MM.1S (cell line): Measurements from ENCODE around the gene NPS.

Source experiments
- DNase-seq: peaks from one replicate; pipeline ENCODE4 v3.0.0-alpha.2; 2015
- H2AFZ ChIP-seq: fragments of 300-600 bp; sonication (generic); 2 replicates; pipeline ENCODE4 v1.6.0; 2016; ENCODE audit warnings: antibody characterized with exemption, low read length
- H3F3A ChIP-seq: fragments of 300-600 bp; sonication (generic); 2 replicates; pipeline ENCODE4 v1.6.1; 2016; ENCODE audit warnings: mild to moderate bottlenecking, antibody characterized with exemption, low read length, moderate library complexity, mixed read lengths; ENCODE audit not compliant: insufficient read depth
- H3K27ac ChIP-seq: fragments of 300-600 bp; sonication (generic); 2 replicates; pipeline ENCODE4 v1.5.1; 2016; ENCODE audit warnings: mild to moderate bottlenecking, low read length
- H3K27me3 ChIP-seq: fragments of 300-600 bp; sonication (generic); replicated peaks from 2 replicates; pipeline ENCODE4 v1.6.0; 2016; ENCODE audit warnings: low read length; ENCODE audit not compliant: insufficient read depth
- H3K36me3 ChIP-seq: fragments of 300-600 bp; sonication (generic); replicated peaks from 2 replicates; pipeline ENCODE4 v1.6.1; 2016; ENCODE audit warnings: mild to moderate bottlenecking, low read length, mixed read lengths; ENCODE audit not compliant: insufficient read depth
- H3K4me1 ChIP-seq: fragments of 300-600 bp; sonication (generic); 2 replicates; pipeline ENCODE4 v1.6.1; 2016; ENCODE audit warnings: low read length, mixed read lengths
- H3K4me2 ChIP-seq: fragments of 300-600 bp; sonication (generic); 2 replicates; pipeline ENCODE4 v1.6.0; 2016; ENCODE audit warnings: low read depth, low read length
- H3K4me3 ChIP-seq: fragments of 300-600 bp; sonication (generic); 2 replicates; pipeline ENCODE4 v1.5.1; 2016; ENCODE audit warnings: low read length, mixed read lengths
- H3K79me2 ChIP-seq: fragments of 300-600 bp; sonication (generic); 2 replicates; pipeline ENCODE4 v1.6.1; 2016; ENCODE audit warnings: mixed run types, low read length, mixed read lengths
- H3K9ac ChIP-seq: fragments of 300-600 bp; sonication (generic); 2 replicates; pipeline ENCODE4 v1.6.1; 2016; ENCODE audit warnings: low read length, mixed read lengths
- H3K9me2 ChIP-seq: fragments of 300-600 bp; sonication (generic); replicated peaks from 2 replicates; pipeline ENCODE4 v1.6.1; 2016; ENCODE audit warnings: mild to moderate bottlenecking, low read length, mixed read lengths; ENCODE audit not compliant: insufficient read depth
- H3K9me3 ChIP-seq: fragments of 300-600 bp; sonication (generic); replicated peaks from 2 replicates; pipeline ENCODE4 v1.6.1; 2016; ENCODE audit warnings: mild to moderate bottlenecking, low read length, mixed read lengths; ENCODE audit not compliant: insufficient read depth
- H4K20me1 ChIP-seq: fragments of 300-600 bp; sonication (generic); 2 replicates; pipeline ENCODE4 v1.6.1; 2016; ENCODE audit warnings: mild to moderate bottlenecking, low read length, moderate library complexity, mixed read lengths; ENCODE audit not compliant: insufficient read depth
- EZH2 ChIP-seq: fragments of 300-600 bp; sonication (generic); optimal IDR thresholded peaks from 2 replicates; pipeline ENCODE3; 2017; ENCODE audit warnings: low read depth, mild to moderate bottlenecking, antibody characterized with exemption, low read length, mixed read lengths
- EZH2phosphoT487 ChIP-seq: fragments of 300-600 bp; sonication (generic); IDR thresholded peaks from 2 replicates; pipeline ENCODE4 v1.6.1; 2018; ENCODE audit warnings: antibody characterized with exemption, low read length
- TF ChIP-seq, protein P1 (sequence below): fragments of 300-600 bp; sonication (generic); IDR thresholded peaks from 2 replicates; pipeline ENCODE4 v1.5.1; 2016; ENCODE audit warnings: antibody characterized with exemption, low read length, mixed read lengths

NPS gene

GRCh38 chr10:127532193-127532592 lies 16.9 kb upstream of the NPS start:
- H2AFZ ChIP-seq: no peak overlapping the region
- H3K4me3 ChIP-seq: no peak overlapping the region
- H3K9me3 ChIP-seq: no peaks in the 10 kb centered on the region
- peaks cover 5% of the 10 kb centered on the region; the same call in 1 of the 2 replicates for H3K27me3 ChIP-seq
- DNase-seq: no peak
- no peak for TF ChIP-seq EZH2phosphoT487
- TF ChIP-seq, protein P1, sequence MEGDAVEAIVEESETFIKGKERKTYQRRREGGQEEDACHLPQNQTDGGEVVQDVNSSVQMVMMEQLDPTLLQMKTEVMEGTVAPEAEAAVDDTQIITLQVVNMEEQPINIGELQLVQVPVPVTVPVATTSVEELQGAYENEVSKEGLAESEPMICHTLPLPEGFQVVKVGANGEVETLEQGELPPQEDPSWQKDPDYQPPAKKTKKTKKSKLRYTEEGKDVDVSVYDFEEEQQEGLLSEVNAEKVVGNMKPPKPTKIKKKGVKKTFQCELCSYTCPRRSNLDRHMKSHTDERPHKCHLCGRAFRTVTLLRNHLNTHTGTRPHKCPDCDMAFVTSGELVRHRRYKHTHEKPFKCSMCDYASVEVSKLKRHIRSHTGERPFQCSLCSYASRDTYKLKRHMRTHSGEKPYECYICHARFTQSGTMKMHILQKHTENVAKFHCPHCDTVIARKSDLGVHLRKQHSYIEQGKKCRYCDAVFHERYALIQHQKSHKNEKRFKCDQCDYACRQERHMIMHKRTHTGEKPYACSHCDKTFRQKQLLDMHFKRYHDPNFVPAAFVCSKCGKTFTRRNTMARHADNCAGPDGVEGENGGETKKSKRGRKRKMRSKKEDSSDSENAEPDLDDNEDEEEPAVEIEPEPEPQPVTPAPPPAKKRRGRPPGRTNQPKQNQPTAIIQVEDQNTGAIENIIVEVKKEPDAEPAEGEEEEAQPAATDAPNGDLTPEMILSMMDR: no peak
- no peak for TF ChIP-seq EZH2
- H3K4me2 ChIP-seq: no peak overlapping the region
- H3K36me3 ChIP-seq: no peaks in the 10 kb centered on the region
- no peak overlapping the region for H3K27ac ChIP-seq
- no peaks in the 10 kb centered on the region for H3K9me2 ChIP-seq
- peaks cover 22% of the 10 kb centered on the region for H3K4me1 ChIP-seq
- H3K79me2 ChIP-seq: no peaks in the 10 kb centered on the region
- H3K9ac ChIP-seq: no peak overlapping the region
- H4K20me1 ChIP-seq: no peaks in the 10 kb centered on the region
- peaks cover 8% of the 10 kb centered on the region; the same call in 1 of the 2 replicates for H3F3A ChIP-seq

GRCh38 chr10:127532659-127533058 lies 16.4 kb upstream of the NPS start:
- Histone ChIP-seq H3K27me3 (peaks cover 4% of the 10 kb centered on the region; the same call in 1 of the 2 replicates), H3K9me2 (no peaks in the 10 kb centered on the region), H3K4me2 (no peak overlapping the region), H3K27ac (no peak overlapping the region), H3F3A (peaks cover 8% of the 10 kb centered on the region; the same call in 1 of the 2 replicates), H3K79me2 (no peaks in the 10 kb centered on the region), H4K20me1 (no peaks in the 10 kb centered on the region), H3K36me3 (no peaks in the 10 kb centered on the region), H2AFZ (no peak overlapping the region), H3K9ac (no peak overlapping the region), H3K4me1 (peaks cover 22% of the 10 kb centered on the region), H3K4me3 (no peak overlapping the region), H3K9me3 (no peaks in the 10 kb centered on the region)
- no peak for TF ChIP-seq EZH2phosphoT487
- TF ChIP-seq EZH2: no peak
- TF ChIP-seq, protein P1: no peak
- DNase-seq: no peak

DNA sequence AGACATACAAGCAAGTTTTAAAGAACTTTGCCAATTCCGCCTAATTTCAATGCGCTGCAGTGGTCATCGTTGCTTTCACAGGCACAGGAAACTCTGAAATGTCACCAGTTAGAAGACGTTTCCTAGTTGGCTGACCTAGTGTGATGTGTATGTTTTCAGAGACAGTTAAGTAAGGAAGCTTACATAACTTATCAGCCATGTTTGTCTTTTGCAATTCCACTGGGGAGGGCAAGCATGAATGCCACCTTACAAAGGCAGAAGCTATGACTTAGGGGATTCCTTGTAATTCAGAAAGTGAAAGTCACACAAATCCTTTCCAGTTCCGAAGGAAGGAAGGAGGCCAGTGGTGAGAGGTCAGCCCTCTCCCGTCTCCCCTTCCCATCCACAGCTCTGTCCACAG lies 15.0 kb upstream of the NPS start:
- Histone ChIP-seq H3K9me2 (no peaks in the 10 kb centered on the region), H4K20me1 (no peaks in the 10 kb centered on the region), H3K36me3 (no peaks in the 10 kb centered on the region), H3K27me3 (peaks cover 8% of the 10 kb centered on the region; the same call in 1 of the 2 replicates), H3K4me3 (no peak overlapping the region), H3K4me2 (peak overlapping the region; percentile 18; the same call in 1 of the 2 replicates), H2AFZ (no peak overlapping the region), H3K4me1 (peaks cover 22% of the 10 kb centered on the region), H3K9ac (no peak overlapping the region), H3F3A (peaks cover 8% of the 10 kb centered on the region; the same call in 1 of the 2 replicates), H3K79me2 (no peaks in the 10 kb centered on the region), H3K9me3 (no peaks in the 10 kb centered on the region), H3K27ac (no peak overlapping the region)
- DNase-seq: no peak
- TF ChIP-seq, protein P1: no peak
- TF ChIP-seq EZH2: no peak
- no peak for TF ChIP-seq EZH2phosphoT487
